DMS53 treated with DMSO at 0.1 percent for 48 hours (cell line): ENCODE measurements around the gene RAB3A.
A peak's percentile ranks its signal among the peaks of the same experiment; 100 is the strongest.
"Not testable (repeated sequence)": the region's sequence is repeated elsewhere in the genome, so short reads cannot be mapped to it uniquely, and the experiment has no call there.

Experiments used
- DNase-seq: peaks from one replicate; lab custom pipeline; 2025; ENCODE audit not compliant: unreplicated experiment; lab: John Stamatoyannopoulos, UW

Gene RAB3A

DNA sequence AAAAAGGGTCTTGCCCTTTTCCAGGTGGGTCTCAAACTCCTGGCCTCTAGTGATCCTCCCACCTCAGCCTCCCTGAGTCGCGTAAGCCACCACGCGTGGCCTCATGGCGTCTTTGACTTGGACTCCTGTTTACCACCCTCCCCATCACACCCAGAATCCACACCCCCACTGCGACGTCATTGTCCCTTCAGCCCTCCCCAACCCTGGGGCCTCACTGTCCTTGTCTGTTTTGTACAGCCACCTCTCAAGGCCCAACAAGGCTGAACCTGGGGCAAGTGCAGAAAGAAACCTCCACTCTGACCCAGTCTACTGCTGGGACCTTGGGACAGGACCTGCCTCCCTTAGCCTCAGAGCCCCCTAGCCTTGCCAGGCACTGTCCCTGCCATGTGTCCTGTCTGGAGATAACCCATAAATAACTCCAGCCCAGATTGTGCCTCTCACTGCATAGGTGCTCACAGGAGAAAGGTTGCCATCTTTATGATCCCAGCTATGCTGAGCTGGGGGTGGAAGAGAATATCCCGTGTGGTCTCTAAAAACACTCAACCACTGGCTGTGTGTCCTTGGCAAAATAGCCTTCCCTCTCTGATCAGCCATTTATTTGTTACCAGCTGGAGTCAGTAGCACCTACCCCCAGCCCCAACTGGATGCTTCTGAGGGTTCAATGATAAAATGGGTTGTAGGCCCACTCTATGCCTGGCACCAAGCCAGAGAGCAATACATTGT, 32.1 kb downstream of the RAB3A start:
- no peak for DNase-seq

DNA sequence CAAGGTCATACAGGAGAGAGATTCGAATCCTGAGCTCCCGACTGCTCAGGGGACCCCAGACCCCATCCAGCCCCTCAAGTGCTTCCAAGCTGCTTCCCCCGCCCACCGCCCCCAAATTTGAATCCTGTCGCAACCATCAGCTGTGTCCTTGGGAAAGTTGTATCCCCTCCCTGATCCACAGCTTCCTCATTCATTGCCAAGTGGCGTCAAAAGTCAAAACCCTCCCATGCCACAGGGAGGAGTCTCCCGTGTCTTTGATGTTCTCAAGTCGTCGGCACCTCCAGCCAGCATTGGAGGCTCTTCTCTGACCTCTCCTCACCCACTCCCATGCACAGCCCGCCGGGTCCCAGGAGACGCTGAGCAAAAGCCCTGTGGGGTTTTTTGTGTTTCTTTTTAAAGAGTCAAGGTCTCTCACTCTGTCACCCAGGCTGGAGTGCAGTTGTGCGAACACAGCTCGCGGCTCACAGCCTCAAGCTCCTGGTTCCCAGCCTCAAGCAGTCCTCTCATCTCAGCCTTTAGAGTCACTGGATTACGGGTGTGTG, 33.1 kb downstream of the RAB3A start:
- no peak for DNase-seq

DNA sequence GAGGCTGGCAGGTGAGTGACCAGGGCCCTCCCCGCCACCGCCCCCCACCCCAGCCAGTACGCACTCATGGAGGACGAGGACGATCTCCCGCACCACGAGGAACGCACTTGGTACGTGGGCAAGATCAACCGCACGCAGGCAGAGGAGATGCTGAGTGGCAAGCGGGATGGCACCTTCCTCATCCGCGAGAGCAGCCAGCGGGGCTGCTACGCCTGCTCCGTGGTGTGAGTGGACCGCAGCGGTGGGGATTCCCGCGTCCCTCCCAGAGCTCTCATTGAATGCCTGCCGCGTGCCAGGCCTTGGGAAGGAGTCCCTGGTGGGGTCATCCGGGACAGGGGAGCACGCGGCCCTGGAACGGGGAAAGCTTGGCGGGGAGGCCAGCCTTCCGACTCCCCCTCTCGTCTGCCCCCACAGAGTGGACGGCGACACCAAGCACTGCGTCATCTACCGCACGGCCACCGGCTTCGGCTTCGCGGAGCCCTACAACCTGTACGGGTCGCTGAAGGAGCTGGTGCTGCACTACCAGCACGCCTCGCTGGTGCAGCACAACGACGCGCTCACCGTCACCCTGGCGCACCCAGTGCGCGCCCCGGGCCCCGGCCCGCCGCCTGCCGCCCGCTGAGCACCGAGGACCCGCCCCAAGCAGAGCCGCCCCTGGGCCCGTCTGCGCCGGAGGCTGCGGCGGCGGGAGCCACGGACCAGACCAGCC, 35.0 kb downstream of the RAB3A start:
- DNase-seq = no peak

DNA sequence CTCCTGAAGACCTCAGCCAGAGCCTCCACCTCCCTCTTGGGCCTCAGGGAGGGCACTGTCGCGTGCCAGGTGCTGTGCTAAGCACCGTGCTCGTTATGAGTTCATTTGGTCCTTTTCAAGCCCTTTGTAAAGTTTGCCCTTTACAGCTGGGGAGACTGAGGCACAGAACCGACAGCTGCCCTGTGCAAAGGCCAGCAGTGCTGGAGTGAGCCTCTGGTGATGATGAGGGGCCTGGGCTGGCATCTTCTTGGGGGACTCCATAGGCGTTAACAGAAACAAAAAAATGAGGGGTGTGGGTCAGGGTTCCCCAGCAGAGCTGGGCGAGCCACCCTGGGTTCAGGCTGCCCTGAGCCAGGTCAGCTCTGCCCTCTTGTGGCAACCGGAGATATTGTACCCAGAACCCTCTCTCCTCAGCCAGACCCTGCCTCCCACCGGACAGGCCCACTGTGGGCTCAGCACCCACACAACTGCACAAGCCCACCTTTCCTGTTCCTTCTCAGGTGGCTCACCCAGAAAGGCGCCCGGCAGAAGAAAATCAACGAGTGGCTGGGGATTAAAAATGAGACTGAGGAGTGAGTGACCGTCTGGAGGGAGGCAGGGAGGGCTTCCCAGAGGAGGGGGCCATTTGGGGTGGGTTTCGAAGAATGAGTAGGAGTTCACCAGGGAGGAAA, 35.7 kb downstream of the RAB3A start:
- DNase-seq = no peak

DNA sequence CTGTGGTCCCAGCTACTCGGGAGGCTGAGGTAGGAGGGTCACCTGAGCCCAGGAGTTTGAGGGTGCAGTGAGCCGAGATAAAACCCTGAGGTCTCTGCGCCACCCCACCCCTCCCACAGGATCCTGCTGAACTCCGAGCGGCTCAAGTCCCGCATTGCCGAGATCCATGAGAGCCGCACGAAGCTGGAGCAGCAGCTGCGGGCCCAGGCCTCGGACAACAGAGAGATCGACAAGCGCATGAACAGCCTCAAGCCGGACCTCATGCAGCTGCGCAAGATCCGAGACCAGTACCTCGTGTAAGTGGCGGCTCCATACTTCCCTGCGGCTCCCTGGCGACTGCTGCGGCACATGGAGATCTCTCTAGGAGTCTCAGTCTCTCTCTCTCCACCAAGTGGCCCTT, 36.8 kb downstream of the RAB3A start:
- DNase-seq = no peak

DNA sequence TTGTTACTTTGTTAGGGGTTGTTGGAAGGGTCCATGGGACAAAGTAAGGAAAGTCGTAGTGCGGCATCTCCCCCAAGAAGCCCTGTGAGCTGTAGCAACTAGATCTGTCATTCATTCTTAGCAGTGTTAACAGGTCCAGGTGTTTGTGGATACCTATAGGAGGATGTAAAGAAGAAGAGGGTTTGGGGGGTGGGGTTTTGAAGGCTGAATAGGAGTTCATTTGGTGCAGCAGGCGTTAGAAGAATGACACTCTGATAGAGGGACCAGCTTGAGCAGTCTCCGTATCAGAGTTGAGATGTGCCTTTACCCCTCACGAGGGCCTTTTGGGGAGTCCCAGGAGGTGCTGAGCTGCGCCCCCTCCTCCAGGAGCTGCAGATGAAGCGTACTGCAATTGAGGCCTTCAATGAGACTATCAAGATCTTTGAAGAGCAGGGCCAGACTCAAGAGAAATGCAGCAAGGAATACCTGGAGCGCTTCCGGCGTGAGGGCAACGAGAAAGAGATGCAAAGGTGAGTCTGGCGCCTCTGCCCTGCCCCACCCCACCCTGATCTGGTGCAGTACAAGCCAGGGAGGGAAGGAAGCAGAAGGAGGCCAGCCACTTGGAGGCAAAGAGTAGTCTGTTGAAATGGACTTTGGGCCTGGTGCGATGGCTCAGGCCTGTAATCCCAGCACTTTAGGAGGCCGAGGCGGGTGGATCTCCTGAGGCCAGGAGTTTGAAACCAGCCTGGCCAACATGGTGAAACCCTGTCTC, 37.9 kb downstream of the RAB3A start:
- no peak for DNase-seq

DNA sequence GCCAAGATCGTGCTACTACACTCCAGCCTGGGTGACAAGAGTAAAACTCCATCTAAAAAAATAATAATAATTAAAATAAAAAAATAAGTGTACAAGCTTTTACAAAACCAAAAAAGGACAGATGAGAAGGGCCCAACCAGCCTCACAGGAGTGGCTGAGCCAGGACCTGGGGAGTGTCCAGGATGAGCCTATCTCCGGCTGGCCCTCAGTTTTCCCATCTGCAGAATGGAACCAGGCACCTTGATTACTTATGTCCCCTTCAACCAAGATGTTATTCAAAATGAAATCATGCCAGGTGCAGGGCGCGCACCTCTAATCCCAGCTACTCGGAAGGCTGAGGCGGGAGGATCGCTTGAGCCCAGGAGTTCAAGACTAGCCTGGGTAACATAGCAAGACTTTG, 39.8 kb downstream of the RAB3A start:
- DNase-seq = no peak

DNA sequence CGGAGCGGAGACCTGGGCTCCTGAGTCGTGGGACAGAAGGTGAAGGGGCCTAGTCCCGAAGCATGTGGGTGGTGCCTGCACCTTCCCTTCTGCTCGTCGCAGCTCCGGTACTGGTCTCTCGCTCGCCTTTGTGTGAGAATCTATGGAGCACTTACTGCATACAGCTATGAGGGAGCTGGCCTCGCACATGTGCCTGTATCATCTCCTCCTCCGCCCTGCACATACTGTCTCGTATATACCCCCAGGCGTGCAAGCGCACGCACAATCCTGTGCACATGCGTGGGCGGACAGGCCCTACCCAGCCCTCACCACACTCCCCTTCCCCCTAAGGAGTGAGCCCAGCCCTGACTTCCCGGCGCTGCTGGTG, 42.2 kb downstream of the RAB3A start:
- DNase-seq = no peak

DNA sequence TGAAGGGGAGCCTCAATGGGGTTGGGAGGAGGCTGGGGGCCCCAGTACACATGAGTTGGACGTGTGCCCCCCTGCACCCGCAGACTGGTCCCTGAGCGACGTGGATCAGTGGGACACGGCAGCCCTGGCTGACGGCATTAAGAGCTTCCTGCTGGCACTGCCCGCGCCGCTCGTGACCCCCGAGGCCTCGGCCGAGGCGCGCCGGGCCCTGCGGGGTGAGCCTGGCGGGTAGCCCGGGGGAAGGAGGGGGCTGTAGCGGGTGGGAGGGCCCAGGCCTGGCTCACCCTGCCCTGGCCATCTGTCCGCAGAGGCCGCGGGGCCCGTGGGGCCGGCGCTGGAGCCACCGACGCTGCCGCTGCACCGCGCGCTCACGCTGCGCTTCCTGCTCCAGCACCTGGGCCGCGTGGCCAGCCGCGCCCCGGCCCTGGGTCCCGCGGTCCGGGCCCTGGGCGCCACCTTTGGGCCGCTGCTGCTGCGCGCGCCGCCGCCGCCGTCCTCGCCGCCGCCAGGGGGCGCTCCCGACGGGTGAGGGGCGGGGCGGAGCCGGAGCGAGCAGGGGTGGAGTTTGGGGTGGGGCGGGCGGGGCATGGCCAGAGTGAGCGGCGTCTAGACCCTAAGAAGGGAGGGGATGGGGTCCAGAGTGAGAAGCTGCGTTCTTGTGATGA, 42.7 kb downstream of the RAB3A start:
- no peak for DNase-seq

DNA sequence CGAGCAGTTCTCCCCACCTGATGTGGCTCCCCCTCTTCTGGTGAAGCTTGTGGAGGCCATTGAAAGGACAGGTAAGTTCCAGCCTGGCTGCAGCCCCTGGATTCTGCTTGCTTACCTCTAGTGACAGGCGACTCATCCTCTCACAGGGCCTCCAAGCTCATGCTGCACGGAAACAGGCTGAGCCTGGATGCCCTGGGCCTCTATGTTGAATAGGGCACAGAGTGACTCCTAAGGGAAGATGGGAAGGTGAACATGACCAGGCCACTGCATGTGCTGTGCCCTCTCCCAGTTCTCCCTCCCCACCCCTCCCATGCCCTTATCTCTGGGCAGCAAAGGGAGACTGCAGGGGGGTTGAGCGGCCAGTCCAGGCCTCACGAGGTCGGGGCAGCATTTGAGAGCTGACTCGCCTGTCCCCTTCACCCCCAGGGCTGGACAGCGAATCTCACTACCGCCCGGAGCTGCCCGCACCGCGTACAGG, 43.3 kb downstream of the RAB3A start:
- DNase-seq = no peak

DNA sequence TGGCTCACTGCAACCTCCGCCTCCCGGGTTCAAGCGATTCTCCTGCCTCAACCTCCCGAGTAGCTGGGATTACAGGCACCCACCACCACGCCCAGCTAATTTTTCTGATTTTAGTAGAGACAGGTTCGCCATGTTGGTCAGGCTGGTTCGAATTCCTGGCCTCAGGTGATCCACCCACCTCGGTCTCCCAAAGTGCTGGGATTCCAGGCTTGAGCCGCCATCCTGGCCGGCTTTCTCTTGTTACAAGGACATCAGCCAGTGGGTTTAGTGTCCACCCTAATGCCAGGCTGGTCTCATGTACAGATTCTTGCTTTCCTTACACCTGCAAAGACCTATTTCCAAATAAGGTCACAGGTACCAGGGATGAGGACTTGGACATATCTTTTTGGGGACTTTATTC, 44.0 kb downstream of the RAB3A start:
- DNase-seq = no peak

DNA sequence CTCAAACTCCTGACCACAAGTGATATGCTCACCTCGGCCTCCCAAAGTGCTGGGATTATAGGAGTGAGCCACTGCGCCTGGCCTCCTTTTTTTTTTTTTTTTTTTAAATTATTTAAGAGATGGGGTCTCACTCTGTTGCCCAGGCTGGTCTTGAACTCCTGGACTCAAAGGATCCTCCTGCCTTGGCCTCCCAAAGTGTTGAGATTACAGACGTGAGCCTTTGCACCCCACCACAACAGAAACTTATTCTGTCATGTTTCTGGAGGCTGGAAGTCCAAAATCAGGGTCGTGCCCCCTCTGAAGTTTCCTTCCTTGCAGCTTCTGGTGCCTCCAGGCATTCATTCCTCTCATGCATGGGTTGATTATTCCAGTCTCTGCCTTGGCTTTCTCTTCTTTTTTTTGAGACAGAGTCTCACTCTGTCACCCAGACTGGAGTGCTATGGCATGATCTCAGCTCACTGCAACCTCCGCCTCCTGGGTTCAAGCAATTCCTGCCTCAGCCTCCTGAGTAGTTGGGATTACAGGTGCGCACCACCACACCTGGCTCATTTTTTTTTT, 44.7 kb downstream of the RAB3A start:
- DNase-seq = not testable (repeated sequence)

DNA sequence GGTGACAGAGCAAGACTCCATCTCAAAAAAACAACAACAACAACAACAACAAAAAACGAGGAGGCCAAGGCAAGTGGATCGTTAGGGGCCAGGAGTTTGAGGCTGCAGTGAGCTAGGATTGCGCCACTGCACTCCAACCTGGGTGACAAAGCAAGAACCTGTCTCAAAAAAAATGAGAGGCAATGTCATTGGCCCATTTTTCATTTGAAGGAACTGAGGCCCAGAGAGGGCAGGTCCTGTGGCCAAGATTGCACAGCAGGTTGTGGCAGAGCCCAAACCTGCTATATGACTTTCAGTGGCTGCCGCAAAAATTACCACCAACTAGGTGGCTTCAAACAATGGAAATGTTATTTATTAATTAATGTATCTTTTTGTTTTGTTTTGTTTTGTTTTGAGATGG, 45.4 kb downstream of the RAB3A start:
- no peak for DNase-seq

DNA sequence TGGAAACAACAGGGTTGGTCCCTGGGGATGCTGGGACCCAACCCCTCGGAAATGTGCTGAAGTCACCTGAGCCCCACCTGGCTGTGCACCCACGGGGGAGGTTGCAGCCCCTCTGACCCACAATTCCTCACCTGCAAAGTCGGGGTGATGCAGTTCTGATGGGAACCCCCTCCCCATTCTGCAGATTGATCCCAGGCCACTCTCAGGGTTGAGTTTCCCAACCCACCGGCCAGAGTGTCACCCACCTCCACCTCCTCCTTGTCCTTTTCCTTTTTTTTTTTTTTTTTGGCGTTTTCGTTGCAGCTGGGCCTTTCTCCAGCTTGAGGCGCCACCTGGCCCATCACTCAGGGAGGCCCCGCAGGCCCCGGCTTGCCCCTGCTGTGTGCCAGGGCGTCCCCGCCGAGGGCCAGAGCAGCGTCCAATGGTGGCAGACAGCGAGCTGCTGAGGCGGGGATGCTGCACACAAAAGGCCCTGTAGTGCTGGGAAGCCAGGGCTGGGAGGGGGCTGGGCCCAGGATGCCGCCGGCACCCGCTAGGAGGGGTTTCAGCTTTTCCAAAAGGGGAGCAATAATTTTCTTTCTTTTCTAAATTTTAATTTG, 46.3 kb downstream of the RAB3A start:
- DNase-seq = peak; percentile 52

DNA sequence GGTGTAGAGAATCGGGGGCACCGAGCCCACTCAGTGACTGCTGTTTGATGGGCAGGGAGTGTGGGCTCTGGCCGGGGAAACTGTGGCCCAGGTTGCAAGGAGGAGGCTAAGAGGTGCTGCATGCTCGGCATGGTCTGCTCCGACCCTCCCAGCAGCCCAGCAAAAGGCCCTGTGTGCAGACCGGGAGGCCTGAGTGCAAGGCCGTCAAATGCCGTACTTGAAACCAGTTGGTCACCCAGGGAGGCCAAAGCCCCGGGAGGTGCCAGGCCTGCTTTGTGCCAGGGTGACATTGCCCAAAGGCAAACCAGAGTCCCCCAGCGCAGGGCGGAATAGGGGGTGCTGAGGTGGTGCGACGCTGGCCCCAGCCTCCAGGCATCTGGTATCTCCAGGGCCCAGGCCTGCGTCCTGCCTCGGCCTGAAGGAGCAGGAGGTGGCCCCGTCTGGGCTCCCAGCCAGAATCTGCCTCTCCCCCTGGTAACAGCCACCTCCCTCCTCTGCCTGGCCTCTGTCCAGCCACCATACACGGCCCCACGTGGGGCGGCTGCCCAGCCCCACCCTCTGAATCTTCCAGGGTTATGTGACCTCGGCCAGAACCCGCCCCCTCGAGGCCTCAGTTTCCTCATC, 46.9 kb downstream of the RAB3A start:
- peak; percentile 77 for DNase-seq

DNA sequence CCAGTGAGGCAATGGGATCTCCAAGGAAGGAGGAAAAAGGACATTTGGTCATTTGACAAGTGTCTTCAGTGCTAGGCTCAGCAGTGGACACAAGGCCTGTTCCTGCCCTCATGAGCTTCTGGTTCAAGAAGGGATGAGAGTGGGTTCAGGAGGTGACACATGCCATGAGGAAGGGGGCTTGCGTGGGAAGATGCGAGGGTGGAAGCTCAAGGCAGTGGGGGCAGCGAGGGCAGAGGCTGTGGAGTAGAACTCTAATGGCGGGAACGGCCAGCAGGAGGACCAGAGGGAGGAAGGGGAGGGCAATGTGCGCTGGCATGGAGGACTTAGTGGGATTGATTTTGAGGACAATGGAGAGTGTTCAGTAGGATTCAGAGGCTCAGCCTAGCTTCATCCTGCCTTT, 47.6 kb downstream of the RAB3A start:
- no peak for DNase-seq

DNA sequence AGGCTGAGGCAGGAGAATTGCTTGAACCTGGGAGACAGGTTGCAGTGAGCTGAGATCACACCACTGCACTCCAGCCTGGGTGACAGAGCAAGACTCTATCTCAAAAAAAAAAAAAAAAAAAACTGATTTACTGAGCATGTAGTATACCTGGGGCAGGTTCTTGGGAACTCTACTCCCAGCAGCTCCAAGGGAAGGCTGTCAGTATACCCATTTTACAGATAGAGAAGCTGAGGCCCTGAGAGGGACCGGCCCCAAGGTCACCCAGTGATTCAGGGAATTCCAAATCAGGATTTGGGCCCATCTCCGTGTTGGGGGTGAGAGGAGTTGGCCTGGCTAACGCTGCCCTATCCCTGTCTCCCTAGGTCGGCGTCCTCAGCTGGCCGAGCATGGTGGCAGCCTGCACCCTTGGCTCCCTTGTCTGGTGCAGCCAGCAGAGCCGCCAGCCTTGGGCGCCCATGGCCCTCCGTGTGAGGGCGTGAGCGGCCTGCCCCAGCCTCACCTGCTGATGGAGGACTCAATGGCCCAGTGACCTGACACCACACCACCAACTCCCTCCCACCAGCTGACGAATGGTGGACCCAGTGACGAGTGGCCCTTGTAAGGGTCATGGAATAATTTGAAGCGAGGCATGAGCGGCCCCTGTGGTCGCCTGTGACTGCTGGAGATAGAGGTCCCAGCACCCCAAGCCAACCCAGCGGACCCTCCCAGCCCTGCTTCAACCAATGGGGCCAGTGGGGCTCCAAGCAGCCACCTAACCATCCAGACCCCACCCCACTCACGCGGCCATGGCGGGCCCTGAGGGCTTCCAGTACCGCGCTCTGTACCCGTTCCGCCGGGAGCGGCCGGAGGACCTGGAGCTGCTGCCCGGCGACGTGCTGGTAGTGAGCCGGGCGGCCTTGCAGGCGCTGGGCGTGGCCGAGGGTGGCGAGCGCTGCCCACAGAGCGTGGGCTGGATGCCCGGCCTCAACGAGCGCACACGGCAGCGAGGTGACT, 48.5 kb downstream of the RAB3A start:
- no peak for DNase-seq

DNA sequence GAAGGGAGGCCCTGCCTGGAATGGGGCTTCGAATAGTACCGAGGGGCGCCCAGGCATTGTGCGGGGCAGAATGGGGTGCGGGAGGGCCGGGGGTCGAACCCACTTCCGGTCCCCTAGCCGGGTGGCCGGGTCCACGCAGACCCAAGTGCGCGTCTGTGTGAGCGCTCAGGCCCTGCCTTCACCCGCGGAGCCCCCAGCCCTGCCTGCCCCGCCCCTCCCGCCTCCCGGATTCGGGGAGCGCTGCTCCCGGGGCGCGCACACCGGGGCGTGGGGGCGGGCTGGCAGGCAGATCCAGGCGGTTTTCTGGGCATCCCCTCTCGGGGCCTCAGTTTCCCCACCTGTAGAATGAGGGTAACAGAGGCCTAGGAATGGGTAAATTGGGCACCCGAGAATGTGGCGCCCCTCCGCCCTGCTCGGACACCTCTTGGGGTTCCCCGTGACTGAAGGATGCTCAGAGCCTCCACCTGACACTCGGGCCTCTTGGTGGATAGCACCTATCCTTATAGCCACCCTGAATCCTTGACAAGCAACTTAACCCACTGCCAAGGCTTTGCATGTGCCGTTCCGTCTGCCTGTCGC, 50.2 kb downstream of the RAB3A start:
- no peak for DNase-seq
